UCSD-AML1 (cell line): ENCODE data around the gene LGALS9C.
"Not testable (repeated sequence)": the region's sequence is repeated elsewhere in the genome, so short reads cannot be mapped to it uniquely, and the experiment has no call there.

Experiments
- DNase-seq: peaks from one replicate; lab custom pipeline; 2025; ENCODE audit not compliant: unreplicated experiment; lab: John Stamatoyannopoulos, UW

LGALS9C gene

DNA sequence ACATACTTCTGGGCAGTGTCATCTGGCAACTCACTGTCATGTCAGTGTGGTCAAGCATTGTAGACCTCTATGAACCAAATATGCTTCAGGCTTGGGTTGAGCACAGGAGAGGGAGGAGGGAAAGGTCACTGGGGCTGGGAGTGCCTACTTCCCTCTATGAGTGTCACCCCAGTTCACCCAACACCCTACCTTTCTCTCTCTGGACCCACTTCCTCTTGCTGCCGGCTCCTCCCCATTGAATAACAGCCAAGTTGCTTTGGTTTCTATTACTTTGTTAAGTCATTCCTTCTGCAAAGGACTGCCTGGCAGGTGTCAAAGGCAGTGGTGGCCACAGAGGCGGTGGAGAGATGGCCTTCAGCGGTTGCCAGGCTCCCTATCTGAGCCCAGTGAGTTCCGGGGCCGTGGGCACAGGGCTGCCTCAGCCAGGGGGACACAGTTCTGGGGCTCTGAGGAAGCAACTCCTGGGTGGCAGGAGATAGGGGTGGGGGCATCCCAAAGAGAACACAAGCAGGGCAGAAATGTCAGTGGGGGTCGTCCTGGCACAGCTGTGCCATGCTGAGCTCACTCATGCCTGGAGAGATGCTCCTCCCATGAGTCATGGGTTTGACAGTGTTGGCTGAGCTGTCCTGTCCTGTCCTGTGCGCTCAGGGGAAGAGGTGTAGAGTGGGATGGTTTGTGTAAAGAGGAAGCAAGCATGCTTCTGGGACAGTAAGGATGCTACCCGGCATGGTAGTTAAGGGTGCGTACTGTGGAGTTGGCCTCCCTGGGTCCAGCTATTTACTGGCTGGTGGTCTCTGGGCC, at the start of gene LGALS9C:
Gene LGALS9C, plus strand, starts transcription at position 282 of the 801 bp plus-strand sequence. Its CDS starts 66 bp downstream, at position 348.
- peak; percentile 37 for DNase-seq

DNA sequence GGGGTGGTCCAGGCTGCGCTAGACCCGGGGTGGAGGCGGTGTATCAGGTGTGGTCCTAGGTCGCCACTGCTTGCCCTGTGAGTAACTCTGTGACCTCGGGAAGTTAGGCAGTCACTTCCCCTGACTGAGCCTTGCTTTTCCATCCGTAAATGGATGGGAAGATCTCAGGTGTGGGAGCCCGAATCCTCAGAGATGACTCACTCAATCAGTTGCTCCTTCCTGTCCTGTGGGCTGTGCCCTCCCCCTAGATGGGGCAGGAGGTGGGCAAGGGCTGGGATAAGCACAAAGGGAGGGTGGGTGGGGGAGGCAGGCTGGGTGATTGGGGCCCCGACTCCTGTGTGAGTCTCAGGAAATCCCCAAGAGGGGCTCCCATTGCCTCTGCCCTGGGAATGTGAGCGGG, 44.4 kb upstream of the LGALS9C start:
- DNase-seq: not testable (repeated sequence)

DNA sequence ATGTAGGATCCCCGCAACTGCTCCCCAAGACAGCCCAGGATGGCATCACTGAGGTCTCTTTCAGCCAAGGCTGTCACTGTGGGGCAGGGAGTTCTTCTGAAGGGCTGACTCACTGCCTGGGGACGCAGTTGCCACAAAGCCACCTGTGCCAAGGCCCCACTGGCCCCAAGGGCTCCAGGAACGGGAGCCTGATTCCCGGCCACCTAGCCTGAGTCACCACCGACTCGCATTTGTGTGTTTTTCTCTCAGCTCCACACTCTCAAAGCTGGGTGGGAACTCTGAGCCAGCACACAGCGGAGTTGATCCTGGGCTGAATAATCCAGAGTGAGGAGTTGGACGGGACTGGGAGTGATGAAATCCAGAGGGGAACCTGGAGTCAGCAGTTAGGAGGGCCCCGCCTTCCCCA, 37.1 kb upstream of the LGALS9C start:
- not testable (repeated sequence) for DNase-seq

DNA sequence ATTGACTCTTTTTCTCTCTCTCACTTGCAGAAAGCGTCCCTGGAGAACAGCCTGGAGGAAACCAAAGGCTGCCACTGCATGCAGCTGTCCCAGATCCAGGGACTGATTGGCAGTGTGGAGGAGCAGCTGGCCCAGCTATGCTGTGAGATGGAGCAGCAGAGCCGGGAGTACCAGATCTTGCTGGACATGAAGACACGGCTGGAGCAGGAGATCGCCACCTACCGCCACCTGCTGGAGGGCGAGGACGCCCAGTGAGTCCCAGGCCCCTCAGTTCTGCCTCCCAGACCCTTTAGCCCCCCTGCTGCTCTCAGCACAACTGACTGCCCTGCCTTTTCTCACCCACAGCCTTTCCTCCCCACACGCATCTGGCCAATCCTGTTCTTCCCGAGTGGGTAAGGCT, 34.5 kb upstream of the LGALS9C start:
- DNase-seq: not testable (repeated sequence)

DNA sequence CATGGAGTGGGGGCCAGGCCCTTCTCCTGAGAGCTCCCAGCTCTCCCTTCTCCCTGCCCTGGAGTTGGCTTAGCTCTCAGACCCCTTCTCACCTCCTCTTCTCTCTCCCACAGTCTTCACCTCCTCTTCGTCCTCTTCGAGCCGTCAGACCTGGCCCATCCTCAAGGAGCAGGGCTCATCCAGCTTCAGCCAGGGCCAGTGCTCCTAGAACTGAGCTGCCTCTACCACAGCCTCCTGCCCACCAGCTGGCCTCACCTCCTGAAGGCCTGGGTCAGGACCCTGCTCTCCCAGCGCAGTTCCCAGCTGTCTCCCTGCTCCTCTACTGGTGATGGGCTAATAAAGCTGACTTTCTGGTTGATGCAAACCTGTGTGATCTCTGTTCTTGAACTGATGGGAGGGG, 34.1 kb upstream of the LGALS9C start:
- not testable (repeated sequence) for DNase-seq

DNA sequence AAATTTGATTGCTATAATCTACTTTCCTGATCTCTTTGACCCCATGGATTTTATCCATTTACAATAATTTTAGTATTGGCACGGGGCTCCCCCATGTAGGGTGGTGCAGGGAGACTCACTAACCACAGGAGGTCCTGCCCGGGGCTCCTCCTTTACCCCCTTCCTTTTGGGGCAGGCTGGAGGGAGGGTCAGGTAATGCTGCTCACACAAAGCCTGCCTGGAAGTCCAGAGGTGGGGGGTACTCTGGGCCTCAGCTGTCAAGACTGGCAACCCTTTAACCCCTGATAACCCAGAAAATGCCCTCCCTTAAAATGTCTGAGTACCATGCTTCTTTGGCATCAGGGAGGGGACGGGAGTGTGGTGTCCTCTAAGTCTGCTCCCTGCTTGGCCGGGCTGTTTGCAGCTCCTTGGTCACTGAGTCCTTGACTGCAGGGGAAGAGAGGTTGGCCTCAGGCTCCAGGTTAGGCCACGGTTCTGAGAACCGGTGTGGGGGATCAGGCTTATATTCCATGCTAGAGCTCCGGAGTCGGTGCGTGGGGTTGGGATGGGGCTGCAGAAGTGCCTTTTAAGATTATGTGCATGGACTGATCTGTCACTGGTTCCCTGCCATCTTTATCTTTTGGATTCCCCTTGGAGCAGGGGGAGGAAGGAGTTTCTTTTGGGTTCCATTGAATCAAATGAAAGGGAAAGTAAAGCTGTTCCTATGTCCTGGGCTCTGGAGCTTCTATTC, 28.9 kb upstream of the LGALS9C start:
- not testable (repeated sequence) for DNase-seq

DNA sequence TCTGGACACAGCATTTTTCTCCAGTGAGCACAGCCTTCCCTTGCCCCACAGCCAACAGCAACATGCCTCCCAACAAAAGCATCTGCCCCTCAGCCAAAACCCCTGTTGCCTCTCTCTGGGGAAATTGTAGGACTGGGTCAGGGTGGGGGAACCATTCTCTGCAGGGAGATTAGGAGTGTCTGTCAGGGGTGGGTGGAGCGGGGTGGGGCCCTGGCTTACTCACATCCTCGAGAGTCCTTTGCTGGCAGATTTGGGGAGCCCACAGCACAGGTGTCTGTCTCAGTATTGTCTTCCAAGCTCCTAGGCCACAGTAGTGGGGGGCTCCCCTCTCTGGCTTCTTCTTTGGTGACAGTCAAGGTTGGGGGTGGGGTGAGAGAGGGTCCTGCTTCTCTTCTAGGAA, 28.3 kb upstream of the LGALS9C start:
- not testable (repeated sequence) for DNase-seq

DNA sequence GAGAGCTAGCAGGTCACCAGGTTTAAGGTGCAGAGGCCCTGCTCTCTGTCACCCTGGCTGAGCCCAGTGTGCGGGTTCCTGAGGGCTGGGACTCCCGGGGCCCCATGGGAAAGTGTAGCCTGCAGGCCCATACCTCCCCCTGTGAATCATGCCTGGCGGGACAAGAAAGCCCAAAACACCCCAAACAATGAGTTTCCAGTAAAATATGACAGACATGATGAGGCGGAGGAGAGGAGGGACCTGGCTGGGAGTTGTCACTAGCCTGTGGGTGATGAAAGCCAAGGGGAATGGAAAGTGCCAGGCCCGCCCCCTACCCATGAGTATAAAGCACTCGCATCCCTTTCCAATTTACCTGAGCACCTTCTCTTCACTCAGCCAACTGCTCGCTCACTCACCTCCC, 26.8 kb upstream of the LGALS9C start:
- DNase-seq: not testable (repeated sequence)

DNA sequence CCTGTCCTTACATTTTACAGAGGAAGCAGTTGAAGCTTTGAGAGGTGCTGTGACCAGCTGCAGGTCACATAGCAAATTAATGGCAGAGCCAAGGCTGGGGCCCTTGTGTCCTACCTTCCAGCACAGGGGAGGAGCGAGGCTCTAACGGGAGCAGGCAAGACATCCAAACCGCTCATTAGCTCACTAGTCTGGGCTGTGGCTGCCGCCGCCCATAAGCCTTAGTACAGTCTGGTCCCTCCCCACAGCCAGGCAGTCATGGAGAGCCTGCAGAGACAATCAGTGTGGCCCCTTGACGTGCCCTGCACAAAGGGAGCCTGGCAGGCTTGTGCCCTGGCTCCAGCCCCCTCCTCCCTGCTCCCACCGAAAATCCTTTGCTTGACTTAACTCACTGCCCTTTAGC, 25.6 kb upstream of the LGALS9C start:
- not testable (repeated sequence) for DNase-seq

DNA sequence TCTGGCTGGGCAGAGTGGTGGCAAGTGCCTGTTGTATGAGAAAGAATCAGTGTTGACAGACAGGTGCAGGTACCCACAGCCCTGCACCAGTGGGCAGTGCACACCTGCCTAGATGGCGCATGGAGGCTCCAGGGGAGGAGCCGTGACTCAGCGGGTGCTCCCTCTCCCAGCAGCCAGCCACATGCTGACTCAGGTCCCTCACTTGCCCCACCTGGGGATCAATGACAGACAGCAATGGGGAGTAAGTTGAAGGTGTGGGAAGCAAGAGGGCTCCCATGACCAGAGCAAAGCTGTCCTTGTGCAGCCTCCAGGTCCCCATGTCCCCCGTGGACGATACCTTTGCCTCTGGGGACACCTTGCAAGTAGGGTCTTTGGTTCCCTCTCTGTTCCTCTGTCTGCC, 24.6 kb upstream of the LGALS9C start:
- DNase-seq: not testable (repeated sequence)

DNA sequence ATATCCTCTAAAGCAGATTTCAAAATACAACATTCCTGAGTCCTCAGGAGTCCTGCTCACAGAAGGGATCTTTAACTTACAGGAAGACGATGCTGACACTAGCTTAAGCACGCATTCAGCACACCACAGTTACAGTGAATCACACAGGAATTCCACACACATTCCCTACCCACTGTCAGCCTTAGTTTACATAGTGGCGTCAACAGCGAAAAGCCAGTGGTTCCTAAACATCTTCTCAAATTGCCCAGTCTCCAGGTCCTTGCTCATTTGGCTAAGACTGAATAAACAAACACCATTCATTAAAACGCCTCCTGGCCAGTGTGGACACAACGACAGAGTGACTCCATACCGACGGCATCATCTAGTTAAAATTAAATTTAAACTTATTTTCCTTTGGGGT, 17.6 kb upstream of the LGALS9C start:
- DNase-seq: not testable (repeated sequence)

DNA sequence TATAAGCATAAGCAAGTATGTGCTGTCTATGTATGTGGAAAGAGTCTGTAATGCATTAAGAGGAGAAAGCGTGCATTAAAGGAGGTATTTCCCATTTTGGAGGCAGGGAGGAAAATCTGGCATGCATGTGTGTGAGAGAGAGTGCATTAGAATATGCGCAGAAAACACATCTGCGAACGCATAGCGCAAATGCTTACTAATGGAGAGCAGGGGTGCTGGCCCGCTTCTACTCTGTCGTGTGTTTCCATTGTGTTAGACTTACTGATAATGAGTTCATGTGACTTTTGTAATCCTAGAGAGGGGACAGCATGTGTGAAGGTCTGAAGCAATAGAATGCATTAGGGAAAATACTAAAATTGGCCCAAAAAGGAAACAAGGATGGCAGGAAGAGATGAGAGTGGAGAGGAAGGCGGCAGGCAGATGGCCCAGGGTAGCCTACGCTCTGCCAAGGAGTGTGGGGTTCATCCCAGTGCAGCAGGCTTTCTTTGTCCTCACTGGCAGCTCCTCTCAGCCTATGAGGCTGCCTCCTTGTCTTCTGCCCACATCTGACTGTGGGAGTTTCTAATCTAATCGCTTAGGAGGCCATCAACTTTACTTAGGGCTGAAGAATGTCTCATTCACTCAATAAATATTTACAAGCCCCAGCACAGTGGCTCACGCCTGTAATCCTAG, 12.6 kb upstream of the LGALS9C start:
- DNase-seq: not testable (repeated sequence)

DNA sequence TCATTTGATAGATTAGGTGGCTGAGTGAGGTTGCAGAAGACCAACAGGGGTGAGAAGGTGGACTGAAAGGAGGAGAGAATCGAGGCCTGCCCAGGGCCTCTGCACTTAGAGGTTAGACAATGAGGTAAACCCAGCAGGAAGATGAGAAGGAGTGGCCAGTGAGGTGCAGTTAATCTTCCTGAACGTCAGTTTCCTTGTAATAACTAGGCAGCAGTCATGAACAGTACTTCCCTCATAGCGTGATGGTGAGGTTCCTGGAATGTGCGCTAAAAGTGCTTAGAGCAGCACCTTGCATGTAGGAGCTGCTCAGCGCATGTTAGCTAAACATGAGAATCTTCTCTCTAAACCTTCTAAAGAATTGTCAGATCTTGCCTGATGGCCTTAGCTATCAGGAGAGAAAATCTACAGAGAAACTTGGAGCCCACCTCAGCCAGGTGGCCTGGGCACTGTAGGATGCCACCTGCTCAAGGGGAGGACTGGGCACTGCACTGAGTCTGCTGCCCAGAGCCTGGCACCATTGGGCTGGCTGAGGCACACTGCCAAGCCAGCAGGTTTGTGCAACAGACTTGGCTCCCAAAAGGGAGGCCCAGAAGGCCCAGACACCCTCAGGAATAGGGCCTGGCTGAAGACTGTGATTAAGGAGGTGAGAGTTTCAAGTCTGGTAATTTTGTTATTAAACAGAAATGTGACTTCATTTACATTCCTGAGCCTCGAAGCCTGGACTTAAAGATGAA, 10.2 kb upstream of the LGALS9C start:
- not testable (repeated sequence) for DNase-seq

DNA sequence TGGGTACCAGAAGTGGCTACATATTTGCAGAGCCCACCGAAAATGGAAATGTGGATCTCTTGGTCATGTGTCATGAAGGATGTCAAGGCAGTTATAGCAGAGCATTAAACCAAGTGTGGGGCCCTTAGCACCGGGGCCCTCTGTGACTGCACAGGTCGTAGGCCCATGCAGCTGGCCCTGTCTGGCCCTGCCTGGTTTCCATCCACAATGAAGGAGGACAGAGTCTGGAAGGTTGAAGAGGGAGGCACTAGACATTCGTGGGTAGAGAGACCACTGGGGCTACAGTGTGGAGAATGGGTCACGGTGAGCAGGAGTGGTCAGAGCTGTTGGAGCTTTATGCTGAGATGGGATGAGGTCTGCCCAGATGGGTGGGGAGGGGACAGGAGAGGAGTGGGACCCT, 9.6 kb upstream of the LGALS9C start:
- not testable (repeated sequence) for DNase-seq

DNA sequence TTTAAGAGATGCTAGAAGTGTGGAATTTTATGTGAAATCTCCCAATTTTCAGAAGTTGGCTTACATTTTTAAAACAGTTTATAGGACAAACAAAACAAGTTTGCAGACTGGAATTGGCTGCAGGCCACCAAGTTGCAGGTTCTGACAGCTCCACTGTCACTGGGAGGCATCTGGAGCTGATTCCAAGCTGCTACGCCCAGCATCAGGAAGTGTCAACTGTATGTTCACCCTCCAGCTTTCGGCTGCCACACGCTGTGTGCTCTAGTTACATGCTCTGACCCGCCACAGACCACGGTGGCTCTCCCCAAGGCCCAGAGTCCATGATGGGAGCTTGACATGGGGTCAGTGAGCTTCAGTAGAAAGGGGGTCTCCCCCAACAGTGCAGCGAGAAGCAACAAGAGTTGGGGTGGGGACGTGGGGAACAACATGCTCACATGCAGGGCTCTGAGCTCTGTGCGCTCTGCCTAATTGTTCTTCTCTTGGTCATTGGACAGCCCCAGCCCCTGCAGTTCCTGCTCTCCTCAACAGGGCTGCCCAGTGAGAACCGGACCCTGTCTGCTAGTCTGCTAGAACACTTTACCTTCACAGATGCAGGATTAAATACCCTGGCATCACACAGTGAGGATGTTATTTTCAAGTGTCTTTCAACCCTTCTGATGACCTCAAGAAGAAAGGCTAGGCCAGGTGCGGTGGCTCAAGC, 8.0 kb upstream of the LGALS9C start:
- not testable (repeated sequence) for DNase-seq

DNA sequence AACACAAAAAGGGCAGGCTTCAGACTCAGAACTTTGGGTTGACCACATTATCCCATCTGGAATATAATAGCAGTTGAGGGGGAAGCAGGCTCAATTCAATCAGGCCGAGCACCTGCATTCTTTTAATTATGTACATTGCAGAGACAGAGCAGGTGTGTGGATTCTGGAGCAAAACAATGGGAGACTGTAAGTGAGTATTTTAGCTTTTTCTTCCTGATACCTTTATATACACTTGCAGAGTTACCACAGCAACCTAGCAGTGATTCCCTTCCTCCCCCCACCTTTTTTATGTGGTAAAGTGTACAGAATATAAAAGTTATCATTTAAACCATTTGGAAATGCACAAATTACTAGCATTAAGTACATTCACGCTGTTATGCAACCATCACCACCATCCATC, 6.8 kb upstream of the LGALS9C start:
- not testable (repeated sequence) for DNase-seq

DNA sequence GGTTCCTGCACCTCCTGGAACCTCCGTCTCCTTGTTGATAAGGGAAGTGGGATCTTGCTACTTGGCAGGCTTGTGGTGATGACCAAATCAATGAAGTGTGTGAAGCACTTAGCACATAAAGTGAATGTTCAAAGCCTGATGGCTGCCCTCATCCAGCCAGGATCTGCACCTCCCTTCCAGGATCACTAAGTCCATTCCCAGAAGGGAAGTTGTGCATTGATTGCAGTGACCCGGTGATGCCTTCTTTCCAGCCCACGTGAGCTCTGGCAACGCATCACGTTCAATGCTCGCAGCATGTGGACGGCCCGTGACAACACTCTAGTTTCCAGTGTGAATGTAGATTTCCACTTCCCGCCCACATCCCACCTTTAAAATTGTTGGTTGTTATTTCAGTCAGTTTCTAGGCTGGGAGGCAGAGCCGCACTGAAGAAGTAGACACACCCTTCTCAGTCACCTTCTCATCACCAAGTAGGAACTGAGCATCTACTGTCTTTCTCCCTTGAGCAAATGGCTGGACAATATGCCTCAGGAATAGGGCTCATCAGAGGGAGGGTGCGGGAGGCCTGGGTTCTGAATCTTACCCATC, 6.2 kb upstream of the LGALS9C start:
- not testable (repeated sequence) for DNase-seq

DNA sequence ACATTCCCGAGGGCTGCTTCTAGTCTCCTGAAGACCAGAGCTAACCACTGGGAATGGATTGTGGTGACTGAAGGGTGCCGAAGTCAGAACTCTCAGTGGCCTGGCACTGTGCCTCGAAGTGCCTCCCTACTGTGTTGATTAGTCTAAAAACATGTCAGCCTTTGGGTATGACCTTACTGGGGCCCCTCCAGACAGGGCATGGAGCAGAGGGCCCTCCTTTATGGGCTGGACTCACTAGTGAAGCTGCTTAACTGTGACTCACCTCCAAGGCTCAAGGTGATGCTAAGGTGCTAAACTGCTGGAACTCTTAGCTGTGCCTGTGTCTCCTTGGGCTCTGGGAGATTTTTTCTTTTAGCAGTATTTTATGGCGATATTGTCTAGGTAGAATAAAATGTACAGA, 2.6 kb upstream of the LGALS9C start:
- DNase-seq: not testable (repeated sequence)

DNA sequence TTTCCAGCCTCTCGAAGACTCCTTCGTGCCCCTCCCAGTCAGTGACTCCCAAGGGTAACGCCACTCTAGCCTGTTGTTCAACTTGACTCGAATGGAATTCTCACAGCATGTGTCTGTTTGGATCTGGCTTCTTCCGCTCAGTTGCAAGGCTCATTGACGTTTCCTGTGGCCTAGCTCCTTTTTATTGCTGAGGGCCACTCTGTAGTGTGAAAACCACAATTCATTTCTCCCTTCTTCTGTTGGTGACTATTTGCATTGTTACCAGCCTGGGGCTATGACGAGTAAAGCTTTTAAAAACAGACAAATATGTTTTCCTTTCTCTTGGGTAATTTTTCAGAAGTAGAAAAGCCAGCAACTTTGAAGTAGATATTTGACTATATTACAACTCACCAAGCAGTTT, 1.8 kb upstream of the LGALS9C start:
- DNase-seq: not testable (repeated sequence)

DNA sequence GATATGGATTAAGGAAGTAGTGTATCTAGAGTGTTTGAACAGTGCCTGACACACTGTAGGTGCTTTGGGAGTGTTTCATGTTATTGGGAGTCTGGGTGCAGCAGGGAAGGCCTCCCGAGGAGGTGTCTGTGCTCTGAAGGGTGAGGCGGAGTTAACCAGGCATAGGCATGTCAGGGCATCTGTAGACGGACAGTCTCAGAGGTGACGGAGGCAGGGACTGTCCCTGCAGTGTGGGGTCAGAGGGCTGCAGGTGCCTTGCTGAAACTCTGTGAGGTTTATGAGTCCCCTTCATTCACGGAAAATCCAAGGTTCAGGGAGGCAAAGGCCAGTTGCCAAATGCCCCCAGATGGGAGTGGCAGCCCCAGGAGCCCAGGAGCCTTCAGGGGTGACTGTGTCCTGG, 778 bp downstream of the LGALS9C start:
- DNase-seq: not testable (repeated sequence)
